ENCODE data around the gene CYCS. TPM values are rescaled to one million over a fixed set of nuclear protein-coding genes. Genes with fewer than 3 reads are reported as not detected.
A peak's percentile ranks its signal among the peaks of the same experiment; 100 is the strongest.

The CYCS gene
- total RNA-seq, 1 donor from 2014 or later = 111 TPM

DNA sequence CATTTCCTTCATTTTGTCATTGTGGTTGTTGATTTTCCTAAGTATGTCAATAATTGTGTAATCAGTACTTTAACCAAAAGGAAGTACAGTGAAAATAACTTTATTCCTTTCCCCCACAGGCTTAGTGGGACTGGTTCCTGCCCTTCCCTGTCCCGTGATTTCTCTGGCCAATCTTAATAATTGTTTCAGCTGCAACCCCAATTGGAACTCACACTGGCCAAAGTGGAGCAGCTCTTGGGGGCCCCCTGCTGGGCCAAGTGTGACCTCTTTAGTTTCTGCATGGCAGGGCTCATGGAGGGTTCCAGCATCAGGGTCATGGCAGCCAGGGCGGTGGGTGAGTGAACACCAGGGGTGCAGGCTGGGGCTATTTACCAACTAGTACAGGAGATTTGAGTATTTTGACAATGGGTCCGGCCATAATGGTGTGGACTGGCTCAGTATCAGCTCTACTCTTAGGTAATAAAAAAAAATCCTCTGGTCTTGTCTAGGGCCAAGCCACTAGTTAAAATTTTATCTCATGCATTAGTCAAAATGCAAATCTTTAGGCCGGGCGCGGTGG, 31.7 kb downstream of the CYCS start:
- no peaks in the 10 kb centered on the region for H3K9me3 Mint-ChIP-seq
- peak; percentile 77 for DNase-seq (ENCODE audit: extremely low spot score, unreplicated experiment)
- no peak overlapping the region for H3K4me3 Mint-ChIP-seq
- H3K27me3 Mint-ChIP-seq = no peaks in the 10 kb centered on the region
- H3K27ac Mint-ChIP-seq = peak overlapping the region; percentile 5
- TF ChIP-seq, protein P1, sequence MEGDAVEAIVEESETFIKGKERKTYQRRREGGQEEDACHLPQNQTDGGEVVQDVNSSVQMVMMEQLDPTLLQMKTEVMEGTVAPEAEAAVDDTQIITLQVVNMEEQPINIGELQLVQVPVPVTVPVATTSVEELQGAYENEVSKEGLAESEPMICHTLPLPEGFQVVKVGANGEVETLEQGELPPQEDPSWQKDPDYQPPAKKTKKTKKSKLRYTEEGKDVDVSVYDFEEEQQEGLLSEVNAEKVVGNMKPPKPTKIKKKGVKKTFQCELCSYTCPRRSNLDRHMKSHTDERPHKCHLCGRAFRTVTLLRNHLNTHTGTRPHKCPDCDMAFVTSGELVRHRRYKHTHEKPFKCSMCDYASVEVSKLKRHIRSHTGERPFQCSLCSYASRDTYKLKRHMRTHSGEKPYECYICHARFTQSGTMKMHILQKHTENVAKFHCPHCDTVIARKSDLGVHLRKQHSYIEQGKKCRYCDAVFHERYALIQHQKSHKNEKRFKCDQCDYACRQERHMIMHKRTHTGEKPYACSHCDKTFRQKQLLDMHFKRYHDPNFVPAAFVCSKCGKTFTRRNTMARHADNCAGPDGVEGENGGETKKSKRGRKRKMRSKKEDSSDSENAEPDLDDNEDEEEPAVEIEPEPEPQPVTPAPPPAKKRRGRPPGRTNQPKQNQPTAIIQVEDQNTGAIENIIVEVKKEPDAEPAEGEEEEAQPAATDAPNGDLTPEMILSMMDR (conservative IDR thresholded peaks at IDR 0.05) = peak; percentile 83
- no peaks in the 10 kb centered on the region for H3K36me3 Mint-ChIP-seq
- H3K4me1 Mint-ChIP-seq (ENCODE audit: unreplicated experiment) = peaks cover 10% of the 10 kb centered on the region

DNA sequence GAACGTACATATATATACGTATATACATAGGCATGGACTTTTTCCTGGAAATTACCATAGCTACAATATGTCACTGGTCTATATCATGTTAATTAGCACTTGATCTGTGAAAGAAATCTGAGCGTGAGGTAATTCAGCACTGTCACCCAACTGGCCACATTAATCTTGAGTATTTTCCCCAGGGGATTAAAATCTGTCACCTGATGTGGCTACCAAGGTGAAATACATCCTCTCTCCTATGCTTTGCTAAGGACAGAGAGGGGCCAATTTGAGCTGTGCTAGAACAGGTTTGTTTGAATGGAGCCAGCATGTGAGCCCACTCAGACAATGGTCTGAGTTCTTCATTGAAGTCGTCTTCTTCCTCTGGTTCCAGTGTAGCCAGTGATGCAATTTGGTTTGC, 33.3 kb downstream of the CYCS start:
- no peaks in the 10 kb centered on the region for H3K36me3 Mint-ChIP-seq

DNA sequence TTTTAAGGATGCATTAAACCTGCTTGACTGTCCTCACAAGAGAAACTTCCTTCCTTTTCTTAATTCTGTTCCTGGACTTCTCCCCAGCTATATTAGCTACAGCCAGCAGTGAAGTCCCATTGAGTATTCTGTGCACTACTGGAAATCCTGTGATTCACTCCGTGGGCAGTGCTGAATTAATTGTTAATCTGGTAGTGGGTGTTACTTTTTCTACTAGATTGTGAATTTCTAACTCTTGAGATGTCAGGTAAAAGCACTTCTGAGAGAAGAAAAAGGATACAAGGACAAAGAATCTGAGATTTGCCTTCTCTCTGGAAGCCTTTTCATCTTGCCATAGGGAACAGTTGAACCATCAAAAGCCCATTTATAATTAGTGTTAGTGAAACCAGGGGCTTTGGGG, 33.9 kb downstream of the CYCS start:
- H3K9me3 Mint-ChIP-seq = no peaks in the 10 kb centered on the region
- H3K36me3 Mint-ChIP-seq = no peaks in the 10 kb centered on the region
- no peak overlapping the region for H3K4me3 Mint-ChIP-seq
- no peaks in the 10 kb centered on the region for H3K27me3 Mint-ChIP-seq
- H3K27ac Mint-ChIP-seq = no peak overlapping the region
- TF ChIP-seq, protein P1 (conservative IDR thresholded peaks at IDR 0.05) = no peak
- peaks cover 8% of the 10 kb centered on the region for H3K4me1 Mint-ChIP-seq (ENCODE audit: unreplicated experiment)
- no peak for DNase-seq (ENCODE audit: extremely low spot score, unreplicated experiment)

More for the DNA sequence above, 33.3 kb downstream of the CYCS start:
- H3K4me1 Mint-ChIP-seq (ENCODE audit: unreplicated experiment) = peaks cover 8% of the 10 kb centered on the region
- TF ChIP-seq, protein P1 (conservative IDR thresholded peaks at IDR 0.05) = no peak
- H3K27ac Mint-ChIP-seq = no peak overlapping the region
- DNase-seq (ENCODE audit: extremely low spot score, unreplicated experiment) = no peak
- no peaks in the 10 kb centered on the region for H3K27me3 Mint-ChIP-seq
- no peak overlapping the region for H3K4me3 Mint-ChIP-seq
- H3K9me3 Mint-ChIP-seq = no peaks in the 10 kb centered on the region

DNA sequence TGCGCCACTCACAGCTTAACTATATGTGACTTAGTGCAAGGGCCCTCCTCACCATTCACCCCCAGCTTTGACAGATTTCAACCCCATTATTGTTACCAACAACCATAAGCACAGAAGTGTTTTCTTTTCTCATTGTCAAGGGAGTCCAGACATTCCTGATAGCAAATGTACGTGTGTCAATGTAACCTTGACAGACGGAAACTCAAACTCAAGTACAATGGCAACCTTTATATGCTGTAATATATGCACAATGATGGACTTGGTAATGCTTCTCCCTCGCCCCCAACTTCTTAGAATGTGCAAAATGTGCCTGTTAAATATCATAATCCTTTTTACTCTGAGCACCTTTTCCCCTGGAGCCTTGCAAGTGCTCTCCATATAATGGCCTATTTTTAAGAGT, 34.7 kb downstream of the CYCS start:
- TF ChIP-seq, protein P1 (conservative IDR thresholded peaks at IDR 0.05) = no peak
- no peak overlapping the region for H3K27ac Mint-ChIP-seq
- DNase-seq (ENCODE audit: extremely low spot score, unreplicated experiment) = no peak
- H3K4me1 Mint-ChIP-seq (ENCODE audit: unreplicated experiment) = peaks cover 8% of the 10 kb centered on the region
- no peaks in the 10 kb centered on the region for H3K9me3 Mint-ChIP-seq
- H3K27me3 Mint-ChIP-seq = no peaks in the 10 kb centered on the region
- H3K36me3 Mint-ChIP-seq = no peaks in the 10 kb centered on the region
- no peak overlapping the region for H3K4me3 Mint-ChIP-seq

DNA sequence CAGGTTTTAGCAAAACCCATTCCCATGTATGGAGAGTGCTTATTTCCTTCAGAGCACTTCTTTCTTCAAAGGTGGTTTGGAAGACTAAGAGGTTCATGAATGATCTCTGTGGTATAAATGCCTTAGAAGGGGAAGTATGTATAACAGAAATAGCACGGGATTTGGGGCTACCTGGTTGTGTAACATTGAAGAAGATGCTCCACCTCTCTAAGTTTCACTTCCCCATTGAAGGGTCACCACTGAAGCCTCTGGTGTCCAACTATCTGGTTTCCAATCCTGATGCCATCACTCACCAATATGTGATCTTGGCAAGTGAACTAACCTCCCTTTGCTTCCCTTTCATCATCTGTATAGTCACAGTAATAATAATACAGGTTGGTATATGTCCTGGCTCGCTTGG, 37.2 kb downstream of the CYCS start:
- Mint-ChIP-seq H3K27me3 (no peaks in the 10 kb centered on the region), H3K4me1 (ENCODE audit: unreplicated experiment) (no peaks in the 10 kb centered on the region), H3K27ac (no peak overlapping the region), H3K4me3 (no peak overlapping the region), H3K36me3 (no peaks in the 10 kb centered on the region), H3K9me3 (no peaks in the 10 kb centered on the region)
- TF ChIP-seq, protein P1 (conservative IDR thresholded peaks at IDR 0.05) = no peak
- DNase-seq (ENCODE audit: extremely low spot score, unreplicated experiment) = no peak

DNA sequence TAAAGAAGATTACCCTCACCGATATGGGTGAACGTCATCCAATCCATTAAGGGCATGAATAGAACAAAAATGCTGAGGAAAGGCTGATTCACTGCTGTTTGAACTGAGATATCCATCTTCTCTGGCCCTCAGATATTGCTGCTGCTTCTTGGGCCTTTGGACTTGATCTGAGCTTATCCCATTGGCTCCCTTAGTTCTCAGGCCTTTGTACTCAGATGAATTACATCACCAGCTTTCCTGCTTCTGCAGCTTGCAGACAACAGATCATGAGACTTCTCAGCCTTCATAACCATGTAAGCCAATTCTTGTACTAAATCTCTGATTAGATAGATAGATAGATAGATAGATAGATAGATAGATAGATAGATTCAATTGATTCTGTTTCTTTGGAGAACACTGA, 40.2 kb downstream of the CYCS start:
- Mint-ChIP-seq H3K27me3 (no peaks in the 10 kb centered on the region), H3K27ac (no peak overlapping the region), H3K9me3 (no peaks in the 10 kb centered on the region), H3K4me3 (no peak overlapping the region), H3K4me1 (ENCODE audit: unreplicated experiment) (no peaks in the 10 kb centered on the region), H3K36me3 (no peaks in the 10 kb centered on the region)
- DNase-seq (ENCODE audit: extremely low spot score, unreplicated experiment) = no peak
- TF ChIP-seq, protein P1 (conservative IDR thresholded peaks at IDR 0.05) = no peak
